Lower lobe of right lung (tissue), 2 donors: ENCODE results near the gene FOXI2. TPM values are rescaled to one million over a fixed set of nuclear protein-coding genes. Genes with fewer than 3 reads are reported as not detected.

Experiments used
- ATAC-seq, 2 donors: fragments of 200-7000 bp; cut with Tn5 transposase; one replicate each; pipeline ENCODE4 v1.9.1; 2020 to 2022; ENCODE audit warnings: mild to moderate bottlenecking in 2 of 2, moderate library complexity in 2 of 2
- DNase-seq: peaks from one replicate; pipeline ENCODE4 v3.0.0-alpha.2; 2020
- H3K27ac ChIP-seq: fragments of 200-600 bp; one replicate; pipeline ENCODE4 v1.8.0; 2022
- H3K27me3 ChIP-seq: fragments of 200-600 bp; one replicate; pipeline ENCODE4 v1.8.0; 2022; ENCODE audit warnings: low read depth
- H3K36me3 ChIP-seq: fragments of 200-600 bp; one replicate; pipeline ENCODE4 v1.8.0; 2022; ENCODE audit warnings: mild to moderate bottlenecking
- H3K4me1 ChIP-seq: fragments of 200-600 bp; one replicate; pipeline ENCODE4 v1.8.0; 2022
- H3K4me3 ChIP-seq: fragments of 200-600 bp; one replicate; pipeline ENCODE4 v1.8.0; 2022; ENCODE audit warnings: mild to moderate bottlenecking
- H3K9me3 ChIP-seq: fragments of 200-600 bp; one replicate; pipeline ENCODE4 v1.8.0; 2022
- intact Hi-C: fragments of 100-400 bp; cut with DNase I; formaldehyde crosslinking; loops from one replicate; pipeline ENCODE4 v1.11.0; 2022
- total RNA-seq: library from RNA; stranded (reverse); fragmentation: NEBNext Ultra II Directional; extraction: Animal tissue kit (Norgen Biotek cat#: 25700); gene quantifications from one replicate; pipeline ENCODE4 v1.2.1, GENCODE V29; 2021
- TF ChIP-seq, protein P1 (sequence below): fragments of 200-600 bp; IDR thresholded peaks from one replicate; pipeline ENCODE4 v1.8.0; 2022; ENCODE audit warnings: antibody characterized with exemption, mild to moderate bottlenecking
- donor health status: DM: no; HTN: yes; CAD: no; lungs with severe emphysema.

The FOXI2 gene
- total RNA-seq, 1 donor from 2014 or later = not detected

DNA sequence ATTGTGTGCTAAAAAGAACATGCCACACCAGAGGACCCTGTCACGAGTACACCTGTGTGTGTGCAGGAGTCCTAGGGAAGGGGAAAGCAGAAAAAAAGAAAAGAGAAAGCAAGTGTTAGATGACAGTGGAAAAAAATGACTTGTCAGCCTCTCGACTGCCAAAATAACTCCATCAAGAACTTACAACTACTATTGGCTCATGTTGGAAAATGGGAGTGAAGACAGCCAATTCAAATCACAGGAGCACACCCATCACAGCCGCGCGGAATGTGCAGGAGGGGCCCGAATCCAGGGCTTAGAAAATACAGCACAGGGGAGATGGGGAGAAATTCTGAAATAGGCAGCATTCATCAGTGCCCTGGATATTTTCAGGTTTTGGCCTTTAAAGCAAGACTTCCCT is 38.1 kb upstream of the FOXI2 start:
- DNase-seq (no peak), ATAC-seq (no peak)
- Histone ChIP-seq H3K36me3 (no peaks in the 10 kb centered on the region), H3K4me1 (no peaks in the 10 kb centered on the region), H3K4me3 (no peak overlapping the region), H3K27me3 (peaks cover 8% of the 10 kb centered on the region), H3K27ac (no peak overlapping the region), H3K9me3 (no peaks in the 10 kb centered on the region)
- TF ChIP-seq, protein P1, sequence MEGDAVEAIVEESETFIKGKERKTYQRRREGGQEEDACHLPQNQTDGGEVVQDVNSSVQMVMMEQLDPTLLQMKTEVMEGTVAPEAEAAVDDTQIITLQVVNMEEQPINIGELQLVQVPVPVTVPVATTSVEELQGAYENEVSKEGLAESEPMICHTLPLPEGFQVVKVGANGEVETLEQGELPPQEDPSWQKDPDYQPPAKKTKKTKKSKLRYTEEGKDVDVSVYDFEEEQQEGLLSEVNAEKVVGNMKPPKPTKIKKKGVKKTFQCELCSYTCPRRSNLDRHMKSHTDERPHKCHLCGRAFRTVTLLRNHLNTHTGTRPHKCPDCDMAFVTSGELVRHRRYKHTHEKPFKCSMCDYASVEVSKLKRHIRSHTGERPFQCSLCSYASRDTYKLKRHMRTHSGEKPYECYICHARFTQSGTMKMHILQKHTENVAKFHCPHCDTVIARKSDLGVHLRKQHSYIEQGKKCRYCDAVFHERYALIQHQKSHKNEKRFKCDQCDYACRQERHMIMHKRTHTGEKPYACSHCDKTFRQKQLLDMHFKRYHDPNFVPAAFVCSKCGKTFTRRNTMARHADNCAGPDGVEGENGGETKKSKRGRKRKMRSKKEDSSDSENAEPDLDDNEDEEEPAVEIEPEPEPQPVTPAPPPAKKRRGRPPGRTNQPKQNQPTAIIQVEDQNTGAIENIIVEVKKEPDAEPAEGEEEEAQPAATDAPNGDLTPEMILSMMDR = no peak
- intact Hi-C loops = no loop called here

DNA sequence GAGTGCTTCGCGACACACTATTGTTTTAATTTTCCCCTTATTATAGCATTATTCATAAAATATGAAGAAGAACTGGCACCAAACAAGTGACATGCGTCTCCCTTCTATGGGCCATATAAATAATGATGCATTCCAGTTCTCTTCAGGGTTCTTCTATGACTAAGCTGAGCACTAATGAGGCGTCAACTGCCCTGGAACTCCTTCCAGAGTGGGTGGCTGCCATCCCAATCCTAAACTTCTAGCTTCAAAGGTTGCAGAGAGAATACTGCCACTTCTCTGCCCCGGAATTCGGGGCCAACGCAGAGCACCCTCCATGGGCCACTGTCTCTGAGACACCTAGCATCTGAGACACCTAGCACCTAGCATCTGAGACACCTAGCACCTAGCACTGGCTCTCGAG is 37.7 kb upstream of the FOXI2 start:
- Histone ChIP-seq H3K4me3 (no peak overlapping the region), H3K9me3 (no peaks in the 10 kb centered on the region), H3K27ac (no peak overlapping the region), H3K4me1 (no peaks in the 10 kb centered on the region), H3K36me3 (no peaks in the 10 kb centered on the region), H3K27me3 (peaks cover 8% of the 10 kb centered on the region)
- DNase-seq = no peak
- intact Hi-C loops = no loop called here
- no peak for ATAC-seq
- TF ChIP-seq, protein P1 = no peak

GRCh38 chr10:127702271-127702670 is 34.7 kb upstream of the FOXI2 start:
- TF ChIP-seq, protein P1 = no peak
- Histone ChIP-seq H3K36me3 (no peaks in the 10 kb centered on the region), H3K4me1 (no peaks in the 10 kb centered on the region), H3K4me3 (no peak overlapping the region), H3K9me3 (no peaks in the 10 kb centered on the region), H3K27ac (no peak overlapping the region), H3K27me3 (peaks cover 5% of the 10 kb centered on the region)
- intact Hi-C loops = no loop called here
- DNase-seq = no peak
- no peak for ATAC-seq

DNA sequence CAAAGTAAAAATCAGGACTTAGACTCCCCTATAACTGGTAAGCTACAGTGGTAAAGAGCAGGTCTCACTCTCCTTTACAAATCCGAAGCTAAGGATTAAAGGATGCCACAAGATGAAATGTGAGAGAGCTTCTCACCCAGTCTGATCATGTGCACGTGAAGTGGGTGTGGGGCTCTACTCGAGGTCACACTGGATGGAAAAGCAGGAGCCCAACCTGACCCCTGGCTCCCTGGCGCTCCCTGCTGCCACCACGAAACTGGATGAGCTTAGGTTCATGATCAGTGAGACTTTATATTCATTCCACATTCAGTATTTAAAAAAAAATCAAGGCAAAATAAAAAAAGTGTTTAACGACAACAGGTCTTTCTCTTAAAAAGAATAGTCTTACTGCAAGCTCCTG is 21.7 kb upstream of the FOXI2 start:
- Histone ChIP-seq H3K4me1 (no peaks in the 10 kb centered on the region), H3K4me3 (no peak overlapping the region), H3K27me3 (no peaks in the 10 kb centered on the region), H3K27ac (no peak overlapping the region), H3K36me3 (no peaks in the 10 kb centered on the region), H3K9me3 (no peaks in the 10 kb centered on the region)
- intact Hi-C loops = loop anchor here (10.0 kb wide), 1 partner anchor 140 kb away; no protein-coding TSS in a partner anchor
- TF ChIP-seq, protein P1 = no peak
- no peak for DNase-seq
- no peak for ATAC-seq

DNA sequence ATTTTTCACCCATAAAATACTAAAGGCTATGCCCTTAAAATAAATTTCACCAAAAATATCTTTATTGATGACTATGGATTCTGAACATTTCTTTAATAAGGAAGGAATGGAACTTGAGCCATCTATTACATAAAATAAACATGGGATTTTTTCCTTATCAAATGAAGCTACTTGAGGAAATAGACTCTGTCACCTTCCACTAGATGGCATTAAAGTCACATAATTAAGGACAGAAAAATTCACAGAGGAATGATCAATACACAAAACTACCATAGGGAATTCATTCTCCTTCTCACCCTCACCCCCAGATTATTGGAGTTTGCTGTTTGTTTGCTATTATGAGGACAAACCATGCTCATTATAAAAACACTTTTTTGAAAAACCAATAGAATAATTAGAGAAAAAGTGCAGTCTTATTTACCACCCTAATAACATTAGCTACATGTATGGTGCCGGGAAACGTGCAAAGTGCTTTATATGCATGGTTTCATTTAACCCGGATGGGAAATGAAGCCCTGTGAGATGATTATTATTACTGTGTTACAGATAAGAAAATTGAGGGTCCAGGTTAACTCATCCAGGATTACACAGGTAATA is 21.1 kb upstream of the FOXI2 start:
- no peak for ATAC-seq
- Histone ChIP-seq H3K9me3 (no peaks in the 10 kb centered on the region), H3K4me1 (no peaks in the 10 kb centered on the region), H3K4me3 (no peak overlapping the region), H3K27me3 (no peaks in the 10 kb centered on the region), H3K36me3 (no peaks in the 10 kb centered on the region), H3K27ac (no peak overlapping the region)
- TF ChIP-seq, protein P1 = peak; percentile 46
- no peak for DNase-seq
- intact Hi-C loops = loop anchor here (10.0 kb wide), 1 partner anchor 139 kb away; no protein-coding TSS in a partner anchor
